OCI-M2 (cell line): ENCODE results near the gene FSTL1.

Experiments
- DNase-seq: peaks from one replicate; lab custom pipeline; 2025; ENCODE audit not compliant: unreplicated experiment; lab: John Stamatoyannopoulos, UW

Gene FSTL1

GRCh38 chr3:120440001-120440703 lies 10.6 kb downstream of the FSTL1 start:
- DNase-seq: no peak

GRCh38 chr3:120438665-120439370 lies 12.0 kb downstream of the FSTL1 start:
- no peak for DNase-seq

GRCh38 chr3:120438216-120438615 lies 12.6 kb downstream of the FSTL1 start:
- no peak for DNase-seq

GRCh38 chr3:120437559-120437958 lies 13.2 kb downstream of the FSTL1 start:
- no peak for DNase-seq

GRCh38 chr3:120436523-120437050 lies 14.2 kb downstream of the FSTL1 start:
- DNase-seq: no peak

GRCh38 chr3:120435621-120436020 lies 15.2 kb downstream of the FSTL1 start:
- no peak for DNase-seq

- no peak for DNase-seq
Observed at GRCh38 chr3:120433662-120434331, 17.0 kb downstream of the FSTL1 start.

GRCh38 chr3:120432150-120432860 lies 18.5 kb downstream of the FSTL1 start:
- DNase-seq: no peak

- DNase-seq: no peak
Observed at GRCh38 chr3:120429921-120430361, 20.9 kb downstream of the FSTL1 start.

GRCh38 chr3:120428924-120429323 lies 21.9 kb downstream of the FSTL1 start:
- DNase-seq: no peak

- no peak for DNase-seq
Observed at GRCh38 chr3:120427201-120427600, 23.6 kb downstream of the FSTL1 start.

GRCh38 chr3:120425572-120426250 lies 25.1 kb downstream of the FSTL1 start:
- DNase-seq: no peak

GRCh38 chr3:120424976-120425570 lies 25.7 kb downstream of the FSTL1 start:
- no peak for DNase-seq

- no peak for DNase-seq
Observed at GRCh38 chr3:120424506-120424905, 26.3 kb downstream of the FSTL1 start.

GRCh38 chr3:120423432-120423831 lies 27.4 kb downstream of the FSTL1 start:
- DNase-seq: no peak

GRCh38 chr3:120421926-120422325 lies 28.9 kb downstream of the FSTL1 start:
- no peak for DNase-seq

GRCh38 chr3:120420928-120421551 lies 29.8 kb downstream of the FSTL1 start:
- DNase-seq: no peak

- DNase-seq: no peak
Observed at GRCh38 chr3:120420360-120420759, 30.4 kb downstream of the FSTL1 start.

GRCh38 chr3:120419797-120420196 lies 31.0 kb downstream of the FSTL1 start:
- DNase-seq: no peak
